B cell (primary cell): ENCODE measurements around the gene STOX2. TPM values are rescaled to one million over a fixed set of nuclear protein-coding genes. Genes with fewer than 3 reads are reported as not detected.

Experiments
- ATAC-seq: fragments of 200-7000 bp; cut with Tn5 transposase; one replicate; pipeline ENCODE4 v1.10.0; 2021; ENCODE audit warnings: low read depth, mild to moderate bottlenecking, moderate number of reproducible peaks, moderate library complexity
- CTCF ChIA-PET: fragments of 350-600 bp; sonication (Branson Sonifier 250); formaldehyde crosslinking; loops from one replicate; lab custom pipeline; 2021; ENCODE audit warnings: antibody characterized with exemption, inconsistent platforms; lab: Charles Lee
- POLR2A ChIA-PET: fragments of 350-600 bp; sonication (Branson Sonifier 250); formaldehyde crosslinking; loops from one replicate; lab custom pipeline; 2021; ENCODE audit warnings: antibody characterized with exemption; lab: Charles Lee
- DNase-seq: peaks from one replicate; pipeline ENCODE4 v3.0.0; 2013
- H2AFZ ChIP-seq: 2 replicates; pipeline ENCODE4 v1.6.1; 2012; ENCODE audit warnings: mild to moderate bottlenecking, low read depth, low read length; ENCODE audit not compliant: insufficient read depth, poor library complexity, severe bottlenecking
- H3K27ac ChIP-seq, 2 donors: 1 replicate in 1 of 2; 2 replicates in 1 of 2; pipeline ENCODE4 v1.5.1; 2012 to 2013; ENCODE audit warnings: low read length in 2 of 2, mild to moderate bottlenecking in 2 of 2, moderate library complexity in 1 of 2
- H3K27me3 ChIP-seq, 4 experiments: fragments of 200-600 bp in 1 of 4; sonication (generic) in 1 of 4; replicated peaks in 1 of 4; 1 replicate in 2 of 4; 2 replicates in 2 of 4; pipeline versions ENCODE4 v1.6.1 to v1.7.0; 2013 to 2016; ENCODE audit warnings: low read length in 3 of 4, mild to moderate bottlenecking in 2 of 4, mixed read lengths in 1 of 4, moderate library complexity in 1 of 4; ENCODE audit not compliant: insufficient read depth in 4 of 4, control insufficient read depth in 3 of 4; ENCODE audit errors: control extremely low read depth in 1 of 4
- H3K36me3 ChIP-seq, 2 experiments: replicated peaks in 1 of 2; 1 replicate in 1 of 2; 2 replicates in 1 of 2; pipeline versions ENCODE4 v1.6.1 to v1.7.1; 2013; ENCODE audit warnings: low read length in 1 of 2; ENCODE audit not compliant: insufficient read depth in 2 of 2, control insufficient read depth in 1 of 2; ENCODE audit errors: control extremely low read depth in 1 of 2, extremely low read depth in 1 of 2
- H3K4me1 ChIP-seq, 2 donors: fragments of 200-600 bp in 1 of 2; sonication (generic) in 1 of 2; 1 replicate in 1 of 2; 2 replicates in 1 of 2; pipeline versions ENCODE4 v1.5.1 to v1.6.1; 2013 to 2017; ENCODE audit warnings: low read length in 2 of 2; ENCODE audit not compliant: control insufficient read depth in 2 of 2, insufficient read depth in 2 of 2
- H3K4me2 ChIP-seq: replicated peaks from 2 replicates; pipeline ENCODE3; 2012; ENCODE audit warnings: mild to moderate bottlenecking, low read depth, low read length; ENCODE audit not compliant: poor library complexity, severe bottlenecking
- H3K4me3 ChIP-seq, 5 experiments: fragments of 200-600 bp in 1 of 5; sonication (generic) in 1 of 5; 1 replicate in 3 of 5; 2 replicates in 2 of 5; pipeline versions ENCODE4 v1.5.1 to v1.7.0; 2011 to 2016; ENCODE audit warnings: low read length in 4 of 5, mild to moderate bottlenecking in 4 of 5, low read depth in 2 of 5, control low read depth in 1 of 5, moderate library complexity in 1 of 5; ENCODE audit not compliant: insufficient read depth in 1 of 5; ENCODE audit errors: control extremely low read depth in 1 of 5, extremely low read depth in 1 of 5
- H3K79me2 ChIP-seq: fragments of 200-600 bp; sonication (generic); one replicate; pipeline ENCODE4 v1.6.0; 2016; ENCODE audit warnings: low read length; ENCODE audit not compliant: control insufficient read depth, insufficient read depth
- H3K9ac ChIP-seq: fragments of 200-600 bp; sonication (generic); 2 replicates; pipeline ENCODE4 v1.6.1; 2017; ENCODE audit warnings: mild to moderate bottlenecking, low read length, moderate library complexity
- H3K9me3 ChIP-seq, 3 donors: one replicate each; pipeline versions ENCODE4 v1.6.1 to v1.7.1; 2013; ENCODE audit warnings: low read length in 2 of 3; ENCODE audit not compliant: control insufficient read depth in 2 of 3, insufficient read depth in 1 of 3; ENCODE audit errors: control extremely low read depth in 1 of 3
- H4K20me1 ChIP-seq: 2 replicates; pipeline ENCODE4 v1.6.0; 2012; ENCODE audit warnings: mild to moderate bottlenecking, low read length; ENCODE audit not compliant: insufficient read depth, control insufficient read depth, poor library complexity, severe bottlenecking
- H3K27ac Mint-ChIP-seq: one replicate; pipeline ENCODE4 v1.8.0; 2021; ENCODE audit warnings: mixed read lengths
- H3K27me3 Mint-ChIP-seq: one replicate; pipeline ENCODE4 v1.8.0; 2021; ENCODE audit warnings: mixed read lengths
- H3K4me1 Mint-ChIP-seq: one replicate; pipeline ENCODE4 v1.8.0; 2021; ENCODE audit warnings: mixed read lengths
- H3K4me3 Mint-ChIP-seq: one replicate; pipeline ENCODE4 v1.8.0; 2021; ENCODE audit warnings: mixed read lengths
- H3K9me3 Mint-ChIP-seq: one replicate; pipeline ENCODE4 v1.8.0; 2022; ENCODE audit warnings: mixed read lengths; ENCODE audit not compliant: insufficient read depth
- EZH2 ChIP-seq: IDR thresholded peaks from 2 replicates; pipeline ENCODE4 v1.6.1; 2012; ENCODE audit warnings: borderline replicate concordance, low read depth, mild to moderate bottlenecking, moderate library complexity, low read length; ENCODE audit not compliant: insufficient read depth, poor library complexity, severe bottlenecking
- WGBS: methylation state at CpG from one replicate; pipeline ENCODE4 v1.1.5; 2013; ENCODE audit warnings: missing lambda C conversion rate; ENCODE audit not compliant: insufficient coverage; 5-methylcytosine and 5-hydroxymethylcytosine counted together
- intact Hi-C: fragments of 100-400 bp; cut with micrococcal nuclease; formaldehyde crosslinking; loops from one replicate; pipeline ENCODE4 v1.10.0; 2022
- polyA plus RNA-seq: library from polyadenylated mRNA; depleted of rRNA; stranded (reverse); fragments of >200 nt; gene quantifications from 2 replicates; pipeline ENCODE4 v1.2.3, GENCODE V29; 2012
- total RNA-seq, 2 donors: library from RNA; stranded (reverse); fragments of 120-200 nt in 1 of 2; gene quantifications; 1 replicate in 1 of 2; 2 replicates in 1 of 2; pipeline versions ENCODE4 v1.2.3 to v1.2.4, GENCODE V29; 2013 to 2022
- TF ChIP-seq, protein P1 (sequence below): fragments of 200-600 bp; IDR thresholded peaks from one replicate; pipeline ENCODE4 v1.8.0; 2022; ENCODE audit warnings: antibody characterized with exemption, mild to moderate bottlenecking

Gene STOX2
- total and polyA plus RNA-seq, 2 donors (not counting 1 experiment from before 2014, with no cell fraction given), result under 0.01 TPM; not detected in 1

DNA sequence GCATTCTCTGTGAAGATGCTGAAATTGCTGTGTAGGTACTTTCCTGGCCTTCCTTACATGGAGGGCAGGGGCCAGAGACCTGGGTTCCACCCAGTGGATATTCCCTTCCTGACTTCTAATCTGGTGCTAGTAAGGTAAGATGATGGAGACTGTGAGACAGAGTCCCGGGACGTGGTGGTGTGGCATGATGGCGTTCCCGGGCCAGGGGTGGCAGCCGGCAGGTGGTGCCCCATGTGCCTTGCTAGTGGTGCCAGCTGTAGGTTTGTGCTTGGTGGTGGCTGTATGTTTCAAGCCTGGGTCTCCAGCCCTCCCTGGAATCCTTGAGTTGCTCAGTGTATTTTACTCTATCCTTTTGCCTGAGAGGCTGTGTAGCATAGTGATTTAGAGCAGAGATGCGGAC is 10.9 kb downstream of the STOX2 start:
- Histone ChIP-seq H3K4me3 (no peak overlapping the region), H3K9ac (no peak overlapping the region), H3K4me1 (no peaks in the 10 kb centered on the region), H3K79me2 (no peaks in the 10 kb centered on the region), H2AFZ (no peak overlapping the region), H3K27me3 (no peaks in the 10 kb centered on the region), H3K4me2 (no peak overlapping the region), H4K20me1 (no peaks in the 10 kb centered on the region), H3K27ac (no peak overlapping the region), H3K36me3 (no peaks in the 10 kb centered on the region), H3K9me3 (no peaks in the 10 kb centered on the region)
- no peak overlapping the region for H3K4me3 Mint-ChIP-seq
- peaks cover 2% of the 10 kb centered on the region for H3K9me3 Mint-ChIP-seq
- no peak for DNase-seq
- 0% methylated on average over 1 of the region's 6 CpGs for WGBS
- no peak overlapping the region for H3K27ac Mint-ChIP-seq
- no peaks in the 10 kb centered on the region for H3K4me1 Mint-ChIP-seq
- POLR2A ChIA-PET, result no interaction called here
- CTCF ChIA-PET, result no interaction called here
- no peaks in the 10 kb centered on the region for H3K27me3 Mint-ChIP-seq
- no peak for ATAC-seq
- intact Hi-C loops, result no loop called here
- TF ChIP-seq, protein P1, sequence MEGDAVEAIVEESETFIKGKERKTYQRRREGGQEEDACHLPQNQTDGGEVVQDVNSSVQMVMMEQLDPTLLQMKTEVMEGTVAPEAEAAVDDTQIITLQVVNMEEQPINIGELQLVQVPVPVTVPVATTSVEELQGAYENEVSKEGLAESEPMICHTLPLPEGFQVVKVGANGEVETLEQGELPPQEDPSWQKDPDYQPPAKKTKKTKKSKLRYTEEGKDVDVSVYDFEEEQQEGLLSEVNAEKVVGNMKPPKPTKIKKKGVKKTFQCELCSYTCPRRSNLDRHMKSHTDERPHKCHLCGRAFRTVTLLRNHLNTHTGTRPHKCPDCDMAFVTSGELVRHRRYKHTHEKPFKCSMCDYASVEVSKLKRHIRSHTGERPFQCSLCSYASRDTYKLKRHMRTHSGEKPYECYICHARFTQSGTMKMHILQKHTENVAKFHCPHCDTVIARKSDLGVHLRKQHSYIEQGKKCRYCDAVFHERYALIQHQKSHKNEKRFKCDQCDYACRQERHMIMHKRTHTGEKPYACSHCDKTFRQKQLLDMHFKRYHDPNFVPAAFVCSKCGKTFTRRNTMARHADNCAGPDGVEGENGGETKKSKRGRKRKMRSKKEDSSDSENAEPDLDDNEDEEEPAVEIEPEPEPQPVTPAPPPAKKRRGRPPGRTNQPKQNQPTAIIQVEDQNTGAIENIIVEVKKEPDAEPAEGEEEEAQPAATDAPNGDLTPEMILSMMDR, result no peak
- TF ChIP-seq EZH2, result no peak

DNA sequence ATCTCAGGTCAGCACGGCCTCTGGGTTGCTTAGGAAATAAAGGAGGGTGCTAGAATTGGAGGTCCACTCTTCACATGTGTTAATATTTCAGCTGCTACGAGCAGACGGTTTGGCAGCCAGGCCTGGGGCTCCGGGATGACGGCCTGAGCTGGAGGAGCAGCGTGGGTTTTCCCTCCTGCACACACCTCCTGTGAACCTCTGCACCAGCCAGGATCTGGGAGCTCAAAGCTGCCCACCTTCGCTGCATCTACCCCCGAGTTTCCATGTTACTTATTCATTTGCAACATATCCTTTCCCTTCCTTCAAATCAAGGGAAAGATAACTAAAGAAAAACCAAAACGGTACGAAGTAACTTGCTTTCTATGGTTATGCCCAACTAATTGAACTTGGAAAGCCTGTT is 13.6 kb downstream of the STOX2 start:
- POLR2A ChIA-PET, result no interaction called here
- no peak for ATAC-seq
- peaks cover 4% of the 10 kb centered on the region for H3K9me3 Mint-ChIP-seq

More for the DNA sequence above, 13.6 kb downstream of the STOX2 start:
- Mint-ChIP-seq H3K27ac (no peak overlapping the region), H3K4me1 (no peaks in the 10 kb centered on the region), H3K4me3 (no peak overlapping the region), H3K27me3 (peaks cover 4% of the 10 kb centered on the region)
- no peak overlapping the region for H3K4me3 ChIP-seq
- H4K20me1 ChIP-seq, result no peaks in the 10 kb centered on the region
- H3K27ac ChIP-seq, result no peak overlapping the region
- no peak overlapping the region for H3K4me2 ChIP-seq
- CTCF ChIA-PET, result interaction anchor here (0.6 kb wide), 1 partner anchor 777 kb away, joined by 3 read pairs; no protein-coding TSS in a partner anchor
- TF ChIP-seq EZH2, result no peak
- TF ChIP-seq, protein P1, result no peak
- no peaks in the 10 kb centered on the region for H3K27me3 ChIP-seq
- no peaks in the 10 kb centered on the region for H3K79me2 ChIP-seq
- no peaks in the 10 kb centered on the region for H3K36me3 ChIP-seq
- intact Hi-C loops, result no loop called here
- DNase-seq, result no peak
- H3K4me1 ChIP-seq, result no peaks in the 10 kb centered on the region
- H3K9ac ChIP-seq, result no peak overlapping the region
- no peaks in the 10 kb centered on the region for H3K9me3 ChIP-seq
- WGBS, result 91% methylated on average over 10 of the region's 10 CpGs
- H2AFZ ChIP-seq, result no peak overlapping the region
